NK-92 (cell line): ENCODE data around the gene LPXN.

Experiments
- DNase-seq: peaks from one replicate; lab custom pipeline; 2025; ENCODE audit not compliant: unreplicated experiment; lab: John Stamatoyannopoulos, UW

Gene LPXN

DNA sequence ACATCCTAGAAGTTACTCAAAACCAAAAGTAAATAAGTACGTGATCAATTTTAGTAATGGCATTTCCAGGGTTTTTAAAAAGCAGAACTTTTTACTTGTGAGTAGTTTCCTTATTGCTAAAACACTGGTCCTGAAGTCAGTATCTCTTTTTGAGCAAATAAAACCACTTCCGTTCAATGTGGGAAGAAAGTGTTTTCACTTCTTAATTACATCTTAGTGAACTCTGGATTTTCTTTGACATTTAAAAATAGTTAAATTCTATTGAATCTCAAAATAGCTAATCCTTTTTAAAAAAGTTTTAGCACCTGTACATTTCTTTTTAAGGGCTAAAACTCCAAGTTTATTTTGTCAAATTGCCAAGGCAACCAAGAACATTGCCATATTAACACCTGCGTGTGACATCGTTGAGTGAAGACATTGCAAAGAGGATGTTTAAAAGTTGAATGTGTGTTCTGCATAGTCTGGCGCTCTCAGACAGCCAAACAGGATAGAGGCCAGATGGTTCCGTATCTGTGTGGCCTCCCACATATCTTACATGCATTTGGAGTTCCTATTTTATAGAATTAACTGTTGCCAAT is 50.5 kb downstream of the LPXN start:
- DNase-seq = no peak

- no peak for DNase-seq
Observed at GRCh38 chr11:58524232-58525036, 51.2 kb downstream of the LPXN start.

DNA sequence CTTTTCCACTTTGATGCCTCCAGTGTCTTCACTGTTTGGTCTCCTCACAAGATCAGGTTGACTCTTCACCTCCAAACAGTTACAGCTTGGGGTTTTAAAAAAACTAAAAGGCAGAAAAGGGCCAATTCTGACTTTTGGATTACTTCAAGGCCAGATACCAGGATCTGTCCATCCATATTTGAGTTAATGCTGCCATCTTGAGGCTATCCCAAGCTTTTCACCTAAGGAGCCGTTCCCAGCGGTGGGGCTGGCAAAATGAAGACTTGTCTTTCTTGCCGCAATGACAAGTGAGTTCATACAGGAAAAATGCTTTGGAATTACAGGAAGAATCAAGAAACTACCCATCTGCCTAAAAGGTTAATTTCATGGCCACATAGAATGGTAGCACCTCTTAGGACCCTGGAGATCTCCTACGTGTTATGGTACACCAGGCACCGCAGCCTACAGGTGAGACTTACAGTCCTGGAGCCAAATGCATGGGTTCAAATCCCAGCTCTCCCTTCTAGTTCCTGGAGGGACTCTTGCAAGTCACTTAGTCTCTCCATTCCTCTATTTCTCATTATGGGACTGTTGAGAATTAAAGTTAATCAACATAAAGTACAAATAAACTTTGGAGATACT is 61.8 kb downstream of the LPXN start:
- no peak for DNase-seq

DNA sequence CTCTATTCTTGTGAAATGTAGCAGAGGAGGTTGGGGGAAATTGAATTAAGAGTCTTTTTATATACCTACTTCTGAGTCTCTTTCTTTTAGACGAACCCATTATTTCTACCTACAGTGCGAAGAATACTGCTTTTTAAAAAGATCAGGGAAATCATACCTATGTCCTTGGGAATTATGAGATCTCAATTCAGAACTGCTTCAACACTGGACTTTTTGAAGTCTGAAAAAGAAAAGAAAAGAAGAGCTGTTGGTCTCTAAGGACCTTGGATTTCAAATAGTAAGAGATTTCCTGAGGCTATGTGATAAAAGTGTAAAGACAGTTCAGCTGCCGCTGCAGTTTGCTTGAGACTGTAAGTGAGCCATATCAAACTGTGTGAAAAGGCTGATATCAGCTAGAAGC is 64.0 kb downstream of the LPXN start:
- DNase-seq = no peak

- DNase-seq = no peak
Observed at GRCh38 chr11:58509748-58510147, 65.9 kb downstream of the LPXN start.

DNA sequence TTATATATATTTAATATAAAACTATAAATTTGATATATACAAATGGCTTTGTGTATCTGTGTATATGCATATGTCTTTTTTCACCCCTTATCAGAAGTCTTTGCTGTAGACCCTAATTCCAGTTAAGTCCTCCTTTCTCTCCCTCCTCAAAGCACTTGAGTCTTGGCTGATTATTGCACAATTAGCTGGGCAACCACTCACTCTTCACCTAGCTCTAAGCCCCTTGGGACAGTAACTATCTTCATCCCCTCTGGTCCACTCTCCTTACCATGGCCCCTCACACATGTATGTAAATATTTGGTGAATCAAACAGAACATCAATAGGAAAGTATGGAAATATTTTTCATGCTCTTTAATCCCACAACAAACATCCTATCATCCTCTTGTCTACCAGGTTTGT is 66.8 kb downstream of the LPXN start:
- DNase-seq = no peak

DNA sequence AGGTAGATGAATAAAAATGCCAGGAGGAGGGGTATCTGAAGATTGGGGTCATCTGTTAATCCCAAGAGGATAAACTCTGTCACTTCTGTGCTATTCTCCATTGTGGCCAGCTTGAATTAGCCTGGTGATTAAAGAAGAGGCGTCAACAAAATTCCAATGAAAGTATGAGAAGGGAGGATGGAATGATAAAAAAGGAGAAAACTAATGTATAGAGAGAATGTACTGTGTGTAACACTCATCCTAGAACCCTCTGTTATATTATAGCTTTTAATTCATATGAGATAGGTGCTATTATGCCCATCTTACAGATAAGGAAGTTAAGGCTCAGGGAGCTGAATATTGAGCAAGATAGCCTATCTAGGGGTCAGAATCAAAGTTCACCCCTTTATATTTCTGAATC is 67.7 kb downstream of the LPXN start, which contains the start of gene OR5B21:
TSS of gene OR5B21 (minus strand) at position 101 of the 400 bp plus-strand sequence. CDS start at position 101, 0 bp downstream.
- no peak for DNase-seq

DNA sequence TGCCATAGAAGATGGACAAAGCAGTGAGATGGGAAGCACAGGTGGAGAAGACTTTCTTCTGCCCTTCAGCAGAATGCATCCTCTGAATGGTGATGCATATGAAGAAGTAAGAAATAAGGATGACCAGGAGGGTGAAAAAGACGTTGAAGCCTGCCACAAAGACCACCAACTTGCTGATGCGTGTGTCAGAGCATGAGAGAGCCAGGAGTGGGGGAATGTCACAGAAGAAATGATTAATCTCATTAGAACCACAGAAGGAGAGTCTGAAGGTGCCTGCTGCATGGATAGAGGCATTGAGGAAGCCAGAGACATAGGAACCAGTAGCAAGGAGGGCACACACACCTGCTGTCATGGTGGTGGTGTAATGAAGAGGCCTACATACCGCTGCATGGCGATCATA is 68.3 kb downstream of the LPXN start:
- no peak for DNase-seq

DNA sequence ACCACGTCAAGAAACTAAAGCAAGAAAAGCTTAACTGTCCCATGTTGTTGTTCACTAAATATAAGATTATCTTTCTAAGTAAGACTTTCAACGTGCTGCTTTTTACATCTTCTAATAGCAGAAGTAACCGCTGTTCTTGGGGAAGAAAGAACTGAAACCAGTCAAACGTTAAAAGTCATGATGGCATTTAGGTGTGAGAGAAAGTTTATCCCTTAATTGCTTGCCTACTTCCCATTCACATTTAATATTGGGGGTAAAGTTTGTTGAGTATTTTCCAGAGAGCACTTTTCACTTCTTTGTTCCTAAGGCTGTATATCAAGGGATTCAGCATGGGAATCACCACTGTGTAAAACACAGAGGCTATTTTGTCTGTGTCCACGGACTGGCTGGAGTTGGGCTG is 68.7 kb downstream of the LPXN start:
- DNase-seq = no peak

DNA sequence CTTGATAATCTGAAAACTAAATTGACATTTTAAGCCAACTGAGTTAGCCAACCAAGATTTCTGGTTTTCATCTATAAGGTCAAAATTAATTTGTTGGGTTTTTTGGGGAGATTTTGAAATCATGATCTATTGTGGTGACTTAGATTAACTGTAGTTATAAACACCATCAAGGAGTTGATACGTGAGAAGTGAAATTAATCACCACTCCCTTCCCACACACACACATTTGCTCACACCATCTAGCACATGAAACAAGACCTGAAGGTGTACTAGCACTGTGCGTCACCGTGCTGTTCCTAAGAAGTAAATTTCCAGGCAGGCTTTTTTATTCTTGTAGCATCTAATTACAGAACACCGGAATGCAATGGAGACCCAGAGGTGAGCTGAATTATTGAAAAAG is 69.8 kb downstream of the LPXN start:
- DNase-seq = no peak

DNA sequence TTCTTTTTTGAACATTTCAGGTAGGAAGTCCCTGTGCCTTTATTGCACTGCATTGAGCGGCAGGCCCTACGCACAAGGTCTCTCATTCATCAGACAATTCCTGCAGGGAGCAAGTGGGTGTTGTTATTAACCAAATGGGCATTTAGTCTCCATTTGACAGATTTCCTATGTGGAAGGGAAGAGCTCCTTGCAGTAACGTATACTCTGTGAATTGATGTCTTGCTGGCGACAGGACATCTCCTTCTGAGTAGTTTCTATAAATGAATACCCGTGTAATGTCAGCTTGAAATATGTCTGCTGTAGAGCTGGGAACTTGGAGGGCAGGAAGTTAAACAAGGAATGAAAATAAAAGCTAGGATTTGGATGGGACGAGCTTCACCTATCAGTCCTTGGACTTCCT is 71.4 kb downstream of the LPXN start:
- DNase-seq = no peak

DNA sequence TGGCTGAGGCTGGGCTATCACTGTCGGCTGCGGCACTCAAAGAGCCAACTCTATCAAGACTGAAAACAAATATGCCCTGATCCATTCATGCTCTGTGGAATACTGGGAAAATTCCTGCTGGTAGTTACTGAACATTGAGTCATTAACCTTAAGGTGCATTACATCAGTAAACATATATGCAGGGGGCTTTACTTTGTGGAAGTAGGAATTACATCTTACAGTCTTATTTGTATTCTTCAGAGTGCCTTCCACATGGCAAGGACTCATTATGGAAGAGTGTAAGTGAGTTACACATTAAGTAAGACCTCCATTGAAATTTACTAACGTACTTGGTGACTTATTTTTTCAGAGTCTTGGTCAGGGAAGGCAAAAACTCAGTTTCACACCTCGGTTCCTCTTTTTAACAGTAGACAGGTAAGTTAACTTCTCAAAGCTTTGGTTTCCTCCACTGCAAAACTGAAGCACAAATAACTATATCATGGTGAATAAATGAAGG is 72.2 kb downstream of the LPXN start:
- DNase-seq = no peak

GRCh38 chr11:58502004-58502403 is 73.7 kb downstream of the LPXN start:
- no peak for DNase-seq

DNA sequence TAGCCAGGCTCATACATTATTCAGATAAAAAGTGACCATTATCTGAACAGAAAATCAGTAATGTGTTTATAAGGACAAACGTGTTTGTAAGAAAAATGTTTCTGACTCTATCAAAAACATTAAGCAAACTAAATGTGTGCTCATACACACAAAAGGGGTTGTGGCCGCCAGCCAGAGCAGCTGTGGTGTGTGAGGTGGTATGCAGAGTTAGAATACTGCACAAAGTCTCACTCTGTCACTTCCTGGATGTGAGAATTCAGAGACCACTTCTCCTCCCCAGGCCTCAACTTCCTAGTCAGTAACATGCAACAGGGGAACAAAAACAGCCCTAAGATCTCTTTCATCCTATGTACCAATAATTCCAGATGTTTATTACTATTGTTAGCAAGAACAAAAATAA is 77.2 kb downstream of the LPXN start:
- DNase-seq = no peak

DNA sequence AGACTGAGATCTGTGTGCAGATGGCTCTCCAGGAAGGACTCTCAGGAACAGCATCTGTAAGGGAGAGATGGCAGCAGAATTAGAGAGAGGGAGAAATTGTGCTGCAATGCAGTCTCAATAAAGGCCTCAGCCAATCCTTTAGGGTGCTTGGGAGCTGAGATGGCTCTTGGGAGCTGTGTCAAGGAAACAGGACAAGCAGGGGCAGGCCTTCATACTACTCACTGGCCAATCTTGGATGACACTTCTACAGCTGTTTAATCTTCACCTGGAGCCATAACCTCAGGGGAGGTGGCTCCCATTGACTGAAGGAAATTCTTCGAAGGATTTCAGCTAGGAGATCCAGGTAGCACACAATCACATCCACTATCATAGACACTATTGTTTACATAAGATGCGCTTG is 77.7 kb downstream of the LPXN start:
- DNase-seq = no peak

DNA sequence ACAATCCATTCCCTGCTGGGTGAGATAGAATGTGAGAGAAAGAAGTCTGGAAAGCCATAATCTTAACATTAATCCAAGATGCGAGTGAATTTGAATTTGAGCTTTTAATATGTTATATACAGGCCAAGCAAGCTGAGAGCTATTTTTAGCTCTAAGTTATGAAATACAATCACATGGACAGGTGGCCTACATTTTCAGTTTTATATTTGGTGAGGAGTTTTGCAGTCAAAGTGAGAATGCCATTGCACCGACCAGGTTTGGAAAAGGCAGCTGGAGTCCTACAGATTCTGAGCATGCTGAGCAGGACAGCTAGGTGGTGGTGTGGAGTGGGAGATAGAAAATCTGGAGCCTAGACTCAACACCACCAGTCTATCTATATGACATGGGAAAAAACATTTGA is 79.8 kb downstream of the LPXN start:
- no peak for DNase-seq

DNA sequence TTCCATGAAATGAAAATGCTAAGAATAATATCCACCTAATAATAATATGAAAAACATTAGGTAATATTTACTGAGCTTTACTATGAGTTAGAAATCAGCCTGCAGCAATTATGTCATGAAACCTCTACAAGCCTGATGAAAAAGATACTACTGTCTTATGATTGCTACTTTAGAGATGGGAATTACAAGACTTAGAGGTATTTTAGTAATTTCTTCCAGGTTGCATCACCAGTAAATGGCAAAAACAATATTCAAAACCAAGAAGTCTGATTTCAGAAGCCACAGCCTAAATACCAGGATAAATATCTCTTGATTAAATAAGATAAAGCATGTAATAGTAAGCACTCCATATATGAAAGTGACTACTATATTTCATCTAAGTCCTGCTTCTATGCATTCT is 81.6 kb downstream of the LPXN start:
- no peak for DNase-seq

DNA sequence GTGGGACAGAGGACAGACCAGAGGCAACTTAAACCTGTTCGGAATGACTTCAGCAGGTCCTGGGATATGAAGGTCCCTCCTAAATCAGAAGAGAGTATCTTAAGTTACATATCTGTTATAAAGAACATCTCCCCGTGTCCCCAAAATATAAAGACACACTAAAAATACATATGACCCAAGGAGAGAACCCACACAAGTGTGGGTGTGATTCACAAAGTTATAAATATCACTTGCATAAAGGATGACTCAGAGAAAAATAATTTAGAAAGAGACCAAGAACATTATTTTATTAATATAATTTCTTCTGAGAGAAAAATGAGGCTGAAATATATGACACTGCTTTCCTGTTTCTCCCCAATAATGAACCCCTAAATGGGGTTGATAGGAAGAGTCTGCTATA is 82.0 kb downstream of the LPXN start:
- no peak for DNase-seq

- DNase-seq = no peak
Observed at GRCh38 chr11:58490827-58491226, 84.8 kb downstream of the LPXN start.

DNA sequence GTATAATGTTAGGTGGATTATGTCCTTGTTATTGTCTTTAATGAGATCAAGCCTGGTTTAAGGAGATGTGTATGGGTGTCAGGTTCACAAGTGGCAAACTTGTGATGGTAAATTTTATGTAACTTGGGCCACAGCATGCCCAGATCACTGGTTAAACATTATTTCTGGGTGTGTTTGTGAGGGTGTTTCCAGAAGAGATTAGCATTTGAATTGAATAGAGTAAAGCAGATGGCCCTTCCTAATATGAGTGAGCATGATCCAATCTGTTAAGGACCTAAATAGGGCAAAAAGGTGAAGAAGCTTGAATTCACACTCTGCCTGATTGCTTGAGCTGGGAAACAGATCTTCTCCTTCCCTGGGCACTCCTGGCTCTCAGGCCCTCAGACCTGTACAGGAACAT is 88.5 kb downstream of the LPXN start:
- DNase-seq = no peak

GRCh38 chr11:58485961-58486360 is 89.7 kb downstream of the LPXN start:
- DNase-seq = no peak
